HepG2 (cell line): ENCODE measurements around the gene MT1G. TPM values are rescaled to one million over a fixed set of nuclear protein-coding genes. Genes with fewer than 3 reads are reported as not detected.

Source experiments
- DZIP1 ChIP-seq: sonication (generic); formaldehyde crosslinking; IDR thresholded peaks from 2 replicates; pipeline ENCODE4 v1.5.0; 2020; ENCODE audit warnings: mild to moderate bottlenecking, missing genetic modification reagents
- KLF15 ChIP-seq: sonication (generic); formaldehyde crosslinking; IDR thresholded peaks from 2 replicates; pipeline ENCODE4 v1.8.1; 2023; ENCODE audit warnings: borderline replicate concordance, mild to moderate bottlenecking, inconsistent platforms, missing genetic modification reagents, mixed read lengths
- PHF5A ChIP-seq: IDR thresholded peaks from one replicate; pipeline ENCODE4 v1.6.1; 2018; ENCODE audit warnings: low read depth, missing genetic modification reagents; ENCODE audit not compliant: unreplicated experiment
- PRDM15 ChIP-seq: sonication (generic); formaldehyde crosslinking; IDR thresholded peaks from 2 replicates; pipeline ENCODE4 v1.4.0; 2020; ENCODE audit warnings: missing genetic modification reagents
- RFX1 ChIP-seq: fragments of 450-650 bp; IDR thresholded peaks from 2 replicates; pipeline ENCODE4 v1.6.1; 2017
- TAF1 ChIP-seq: sonication (generic); formaldehyde crosslinking; IDR thresholded peaks from 2 replicates; pipeline ENCODE4 v1.4.0; 2020; ENCODE audit warnings: missing genetic modification reagents
- TARDBP ChIP-seq: sonication (generic); formaldehyde crosslinking; IDR thresholded peaks from 2 replicates; pipeline ENCODE4 v1.8.0; 2022; ENCODE audit warnings: mild to moderate bottlenecking, missing genetic modification reagents
- TCF7 ChIP-seq: sonication (generic); IDR thresholded peaks from 2 replicates; pipeline ENCODE4 v1.6.1; 2016; ENCODE audit warnings: antibody characterized with exemption, low read depth
- ZBTB21 ChIP-seq: sonication (generic); formaldehyde crosslinking; IDR thresholded peaks from 2 replicates; pipeline ENCODE4 v1.4.0; 2020; ENCODE audit warnings: missing genetic modification reagents
- ZFP36L1 ChIP-seq: sonication (generic); formaldehyde crosslinking; IDR thresholded peaks from 2 replicates; pipeline ENCODE4 v1.8.0; 2022; ENCODE audit warnings: mild to moderate bottlenecking, missing genetic modification reagents, moderate library complexity
- ZIK1 ChIP-seq: sonication (generic); formaldehyde crosslinking; IDR thresholded peaks from 2 replicates; pipeline ENCODE4 v1.5.0; 2020; ENCODE audit warnings: mild to moderate bottlenecking, low read depth, missing genetic modification reagents, borderline replicate concordance
- ZNF160 ChIP-seq: sonication (generic); formaldehyde crosslinking; IDR thresholded peaks from 2 replicates; pipeline ENCODE4 v1.8.0; 2022; ENCODE audit warnings: mild to moderate bottlenecking, inconsistent platforms, missing genetic modification reagents
- ZNF280B ChIP-seq: sonication (generic); formaldehyde crosslinking; IDR thresholded peaks from 2 replicates; pipeline ENCODE4 v1.5.0; 2020; ENCODE audit warnings: missing genetic modification reagents, mild to moderate bottlenecking, borderline replicate concordance
- ZNF382 ChIP-seq: sonication (generic); formaldehyde crosslinking; IDR thresholded peaks from 2 replicates; pipeline ENCODE4 v1.5.0; 2020; ENCODE audit warnings: missing genetic modification reagents, mild to moderate bottlenecking, borderline replicate concordance
- ZNF451 ChIP-seq: sonication (generic); formaldehyde crosslinking; IDR thresholded peaks from 2 replicates; pipeline ENCODE4 v1.5.0; 2020; ENCODE audit warnings: mild to moderate bottlenecking, missing genetic modification reagents
- ZNF577 ChIP-seq: sonication (generic); formaldehyde crosslinking; IDR thresholded peaks from 2 replicates; pipeline ENCODE4 v1.4.0; 2020; ENCODE audit warnings: mild to moderate bottlenecking, low read depth, missing genetic modification reagents, borderline replicate concordance
- ZNF747 ChIP-seq: sonication (generic); formaldehyde crosslinking; IDR thresholded peaks from 2 replicates; pipeline ENCODE4 v1.8.1; 2023; ENCODE audit warnings: missing genetic modification reagents, mild to moderate bottlenecking, borderline replicate concordance
- ZNF788 ChIP-seq: sonication (generic); formaldehyde crosslinking; IDR thresholded peaks from 2 replicates; pipeline ENCODE4 v1.5.0; 2020; ENCODE audit warnings: mild to moderate bottlenecking, missing genetic modification reagents, borderline replicate concordance
- polyA plus RNA-seq, 8 experiments: library from polyadenylated mRNA; depleted of rRNA in 3 of 8; stranded (reverse) in 7 of 8; unstranded in 1 of 8; fragments of >200 nt; fragmentation: Illumina TruSeq in 4 of 8; extraction: Trizol in 4 of 8; gene quantifications; 2 replicates each; pipeline versions ENCODE4 v1.2.1 to v1.2.3, GENCODE V29; 2011 to 2016; ENCODE audit warnings: low read depth in 4 of 8, missing spikeins in 1 of 8, mixed read lengths in 1 of 8; ENCODE audit not compliant: insufficient read depth in 1 of 8
- total RNA-seq, 5 experiments: library from RNA; depleted of rRNA; stranded (reverse); fragments of >200 nt; fragmentation: Illumina TruSeq; extraction: Trizol; gene quantifications; 2 replicates each; pipeline ENCODE4 v1.2.3, GENCODE V29; 2016; ENCODE audit warnings: low read depth in 1 of 5

MT1G gene
- total and polyA plus RNA-seq, 2 of the 13 experiments (the other 11 are each of a cell fraction or from before 2014, with no cell fraction given): 3.6 to 377 TPM

GRCh38 chr16:56637814-56638750 is 29.8 kb downstream of the MT1G start, which contains the start of gene MT1A (continued):
- no peak for TF ChIP-seq PRDM15 (CRISPR knock-in tag)
- no peak for TF ChIP-seq ZNF747 (CRISPR knock-in tag)
- no peak for TF ChIP-seq ZNF451 (CRISPR knock-in tag)
- TF ChIP-seq TARDBP (CRISPR knock-in tag): peak; percentile 30; the same call in 1 of the 2 replicates
- TF ChIP-seq ZNF788 (CRISPR knock-in tag): no peak; the same call in 1 of the 2 replicates
- no peak for TF ChIP-seq ZIK1 (CRISPR knock-in tag)
- TF ChIP-seq ZNF280B (CRISPR knock-in tag): no peak
- no peak for TF ChIP-seq ZNF160 (CRISPR knock-in tag)
- TF ChIP-seq ZFP36L1: no peak
- 0 out of 2 replicates have a peak, but pooled peaks have one; percentile 68 for TF ChIP-seq DZIP1 (CRISPR knock-in tag)
- TF ChIP-seq TCF7: no peak
- no peak for TF ChIP-seq PHF5A (CRISPR knock-in tag)
- TF ChIP-seq RFX1: no peak
- TF ChIP-seq KLF15: no peak
- TF ChIP-seq ZBTB21 (CRISPR knock-in tag): no peak
- TF ChIP-seq ZNF382 (CRISPR knock-in tag): no peak
- no peak for TF ChIP-seq ZNF577 (CRISPR knock-in tag)
- peak; percentile 32; the same call in 1 of the 2 replicates for TF ChIP-seq TAF1 (CRISPR knock-in tag)
